CD4-positive, alpha-beta T cell treated with Interleukin-15 for 1 hour (primary cell): Measurements from ENCODE around the gene NSUN3.
"Not testable (repeated sequence)": the region's sequence is repeated elsewhere in the genome, so short reads cannot be mapped to it uniquely, and the experiment has no call there.

Experiments used
- DNase-seq: peaks from one replicate; pipeline ENCODE4 v3.0.0-alpha.2; 2020

The NSUN3 gene

GRCh38 chr3:94069194-94069813 lies 6.4 kb downstream of the NSUN3 start:
- DNase-seq, result no peak

DNA sequence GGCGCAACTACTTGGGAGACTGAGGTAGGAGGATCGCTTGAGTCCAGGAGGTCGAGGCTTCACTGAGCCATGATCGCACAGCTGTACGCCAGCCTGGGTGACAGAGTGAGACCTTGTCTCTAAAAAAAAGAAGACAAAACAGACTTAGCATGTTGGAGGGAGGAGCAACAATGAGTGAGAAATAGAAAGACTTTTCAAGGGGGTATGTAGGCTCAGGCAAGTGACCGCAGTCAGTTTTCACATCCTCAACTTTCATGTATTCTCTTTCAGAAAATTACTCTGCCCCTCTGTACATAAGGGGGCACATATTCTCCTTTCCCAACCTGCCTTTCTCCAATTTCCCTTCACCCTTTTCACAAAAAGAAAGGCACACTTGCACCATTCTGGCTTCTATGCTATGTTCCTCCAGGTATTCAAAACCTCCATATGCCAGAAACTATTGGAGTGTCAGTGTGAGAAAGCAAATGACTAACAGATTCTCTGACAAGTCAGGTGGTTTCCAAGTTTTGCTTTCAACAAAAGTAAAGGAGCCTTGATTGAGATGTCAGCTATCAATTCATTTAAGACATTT lies 7.6 kb downstream of the NSUN3 start:
- DNase-seq, result no peak

DNA sequence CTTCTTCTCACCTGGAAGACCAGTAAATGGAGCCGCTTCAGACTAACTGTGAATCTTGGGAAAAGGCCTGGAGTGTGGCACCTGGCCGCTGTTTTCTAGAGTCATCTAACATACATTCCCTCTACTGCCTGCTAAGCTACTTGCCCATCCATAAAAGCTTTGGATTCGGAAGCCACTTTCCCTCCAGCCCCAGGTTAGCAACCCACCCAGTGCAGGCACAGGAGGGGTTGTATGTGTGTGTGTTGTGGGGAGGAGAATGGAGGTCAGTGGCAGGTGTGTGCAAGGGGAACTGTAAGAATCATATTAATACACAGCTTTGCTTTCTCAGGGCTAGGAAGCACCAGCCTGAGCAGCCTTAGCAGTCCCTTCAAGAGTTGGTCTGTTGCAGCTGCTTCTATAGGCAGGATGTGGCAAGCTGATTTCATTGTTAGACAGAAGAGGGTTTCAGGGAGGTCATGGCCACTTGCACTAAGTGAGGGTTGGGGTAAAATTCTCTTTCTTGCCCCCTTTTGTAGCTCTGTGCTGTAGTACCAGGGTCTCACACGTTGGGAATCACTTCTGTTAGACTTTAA lies 8.9 kb downstream of the NSUN3 start:
- DNase-seq, result no peak

GRCh38 chr3:94076055-94076454 lies 13.2 kb downstream of the NSUN3 start:
- no peak for DNase-seq

GRCh38 chr3:94080552-94080951 lies 17.7 kb downstream of the NSUN3 start:
- DNase-seq, result not testable (repeated sequence)

GRCh38 chr3:94081884-94082283 lies 19.0 kb downstream of the NSUN3 start:
- DNase-seq, result no peak

GRCh38 chr3:94082391-94082937 lies 19.6 kb downstream of the NSUN3 start:
- no peak for DNase-seq

GRCh38 chr3:94083261-94083660 lies 20.4 kb downstream of the NSUN3 start:
- DNase-seq, result no peak

DNA sequence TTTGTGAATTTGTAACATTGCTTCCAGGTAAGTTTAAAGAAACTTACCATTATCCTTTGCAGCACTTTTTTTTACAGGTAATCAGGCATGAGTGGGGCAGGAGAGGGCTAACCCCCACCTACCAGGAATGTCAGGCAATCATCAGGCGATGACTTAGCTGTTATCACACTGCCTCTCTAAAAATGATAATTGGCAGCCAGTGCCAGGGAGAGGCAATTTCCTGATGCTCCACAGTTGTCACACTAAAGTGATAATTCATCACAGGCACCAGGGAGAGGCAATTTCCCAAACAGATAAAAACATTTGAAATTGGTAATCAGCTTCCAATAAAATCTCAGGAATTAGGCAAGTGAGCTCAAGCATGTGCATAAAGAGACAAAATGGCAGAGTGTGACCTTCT lies 26.3 kb downstream of the NSUN3 start:
- no peak for DNase-seq

- DNase-seq, result no peak
Observed at GRCh38 chr3:94092086-94092485, 29.2 kb downstream of the NSUN3 start.

DNA sequence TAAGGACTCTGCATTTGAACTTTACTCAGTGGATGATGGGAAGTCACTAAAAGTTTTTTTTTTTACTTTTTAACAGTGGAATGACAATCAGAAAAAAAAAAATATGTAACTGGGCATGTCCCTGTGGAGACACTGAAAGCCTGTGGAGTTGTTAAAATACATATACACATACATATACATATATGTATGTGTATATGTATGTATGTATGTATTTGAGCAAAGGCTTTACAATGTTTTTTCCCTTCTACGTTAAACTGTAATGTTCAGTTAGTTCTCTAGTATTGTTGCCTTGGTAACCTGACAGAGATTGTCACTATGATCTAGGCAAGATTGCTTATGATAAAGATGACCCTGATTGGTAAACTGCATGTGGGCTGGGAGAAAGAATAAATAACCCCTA lies 30.3 kb downstream of the NSUN3 start:
- no peak for DNase-seq

DNA sequence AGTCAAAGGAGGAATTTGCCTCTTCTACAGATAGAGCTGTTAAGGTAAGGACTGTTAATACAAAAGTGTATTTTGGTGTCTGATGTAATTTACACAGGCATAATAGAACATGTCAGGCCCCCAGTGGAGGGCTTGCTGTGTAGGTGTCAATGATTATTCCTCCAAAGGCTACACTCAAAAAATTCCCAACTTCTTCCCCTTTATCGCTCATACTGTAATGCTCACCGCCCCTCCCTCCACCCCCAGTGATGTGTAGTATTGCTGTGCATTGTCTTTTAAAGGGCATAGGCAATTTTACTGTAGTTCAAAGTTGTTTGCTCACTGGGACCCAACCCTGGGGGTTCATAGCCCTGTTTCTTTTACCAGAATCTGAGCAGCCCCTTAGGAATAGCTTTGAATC lies 32.2 kb downstream of the NSUN3 start:
- no peak for DNase-seq

DNA sequence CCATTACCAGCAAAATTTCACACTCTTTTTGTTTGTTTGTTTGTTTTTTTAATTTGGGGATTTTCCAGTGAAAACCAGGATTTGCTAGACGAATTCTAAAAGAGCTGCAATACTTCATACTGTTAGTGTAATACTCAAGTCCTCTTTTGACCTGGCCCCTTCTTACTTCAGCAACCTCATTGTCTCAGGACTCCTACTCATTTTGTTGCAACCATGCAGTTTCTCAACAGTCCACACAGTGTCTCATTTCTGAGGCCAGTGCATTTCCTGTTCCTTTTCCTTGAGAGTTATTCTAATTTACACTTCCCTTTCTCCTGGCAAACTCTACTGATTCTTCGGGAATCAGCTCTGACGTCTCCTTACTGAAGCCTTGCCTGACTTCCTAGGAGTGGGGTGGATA lies 35.6 kb downstream of the NSUN3 start:
- DNase-seq, result no peak

GRCh38 chr3:94099311-94099710 lies 36.5 kb downstream of the NSUN3 start:
- no peak for DNase-seq

DNA sequence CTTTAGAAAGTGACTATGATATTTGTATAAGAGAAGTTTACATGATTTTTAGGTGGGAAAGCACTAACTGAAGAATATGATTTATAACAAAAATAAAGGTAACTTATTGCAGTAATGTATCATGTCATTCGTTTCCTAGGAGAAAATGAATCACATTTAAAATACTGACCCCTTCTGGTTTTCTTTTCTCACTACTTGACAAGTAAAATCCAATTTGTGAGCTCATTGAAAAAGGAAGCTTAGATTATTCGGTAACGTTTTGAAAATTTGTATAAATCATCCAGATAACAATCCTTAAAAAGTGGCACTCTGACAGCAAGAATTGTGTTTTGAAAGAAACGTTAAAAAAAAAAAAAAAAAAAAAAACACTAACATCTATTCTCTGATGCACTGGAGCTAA lies 39.0 kb downstream of the NSUN3 start:
- DNase-seq, result no peak

DNA sequence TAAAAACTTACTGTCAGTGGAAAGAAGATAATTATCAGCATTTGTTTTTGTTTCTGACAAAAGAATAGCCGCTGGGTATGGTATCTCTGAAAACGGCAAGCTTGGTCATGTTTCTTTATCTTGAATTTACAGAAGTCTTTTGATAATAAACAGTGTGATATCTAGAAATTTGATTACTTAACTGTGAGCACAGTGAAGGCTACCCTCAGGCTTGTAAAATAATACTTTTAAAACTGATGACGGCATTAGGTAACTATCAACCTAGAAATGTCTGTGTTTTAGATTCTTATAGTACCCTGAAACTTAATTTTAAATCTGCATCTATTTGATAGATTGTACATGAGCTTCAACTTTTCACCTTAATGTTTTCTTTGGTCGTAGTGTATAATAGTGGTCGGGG lies 43.4 kb downstream of the NSUN3 start:
- DNase-seq, result no peak

GRCh38 chr3:94110232-94110631 lies 47.4 kb downstream of the NSUN3 start:
- not testable (repeated sequence) for DNase-seq

GRCh38 chr3:94110854-94111253 lies 48.0 kb downstream of the NSUN3 start:
- DNase-seq, result no peak

GRCh38 chr3:94114666-94115065 lies 51.8 kb downstream of the NSUN3 start:
- no peak for DNase-seq

DNA sequence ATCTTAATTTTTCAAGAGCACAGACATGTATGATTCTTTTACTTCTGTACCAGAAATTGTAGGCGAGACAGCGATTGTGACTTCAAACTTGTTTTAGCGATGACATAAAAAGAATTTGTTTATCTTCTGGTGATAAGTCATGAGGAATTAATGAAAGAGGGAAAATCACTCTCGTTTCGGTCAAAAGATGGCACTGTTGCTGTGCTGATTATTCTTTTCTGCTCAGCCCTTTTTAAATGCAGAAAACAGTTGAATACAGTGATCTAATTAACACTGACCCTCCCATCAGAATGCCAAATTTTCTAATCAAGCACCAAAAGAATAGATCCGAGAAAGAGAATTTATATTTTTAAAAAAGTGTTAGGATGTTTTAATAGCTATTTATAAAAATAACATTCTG lies 52.6 kb downstream of the NSUN3 start:
- DNase-seq, result no peak

GRCh38 chr3:94117729-94118128 lies 54.9 kb downstream of the NSUN3 start:
- DNase-seq, result no peak

GRCh38 chr3:94118390-94118789 lies 55.5 kb downstream of the NSUN3 start:
- no peak for DNase-seq

- no peak for DNase-seq
Observed at GRCh38 chr3:94121161-94121560, 58.3 kb downstream of the NSUN3 start.

DNA sequence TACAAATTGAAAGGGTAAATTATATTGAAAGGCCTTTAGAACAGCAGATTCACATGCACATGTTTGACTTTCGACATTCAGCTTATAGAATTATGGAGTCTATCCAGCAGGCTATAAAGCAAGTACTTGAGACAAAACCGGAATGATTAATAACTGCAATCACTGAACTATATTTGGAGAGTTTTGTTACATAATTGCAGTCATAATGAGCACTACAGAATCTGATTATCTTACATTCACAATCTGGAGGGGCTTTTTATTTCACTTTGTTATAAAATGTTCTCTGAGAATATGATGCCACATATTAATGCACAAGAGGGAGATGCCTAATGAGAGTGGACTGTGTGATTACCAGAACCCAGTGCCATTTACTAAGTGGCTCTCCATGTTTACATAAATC lies 64.3 kb downstream of the NSUN3 start:
- no peak for DNase-seq

DNA sequence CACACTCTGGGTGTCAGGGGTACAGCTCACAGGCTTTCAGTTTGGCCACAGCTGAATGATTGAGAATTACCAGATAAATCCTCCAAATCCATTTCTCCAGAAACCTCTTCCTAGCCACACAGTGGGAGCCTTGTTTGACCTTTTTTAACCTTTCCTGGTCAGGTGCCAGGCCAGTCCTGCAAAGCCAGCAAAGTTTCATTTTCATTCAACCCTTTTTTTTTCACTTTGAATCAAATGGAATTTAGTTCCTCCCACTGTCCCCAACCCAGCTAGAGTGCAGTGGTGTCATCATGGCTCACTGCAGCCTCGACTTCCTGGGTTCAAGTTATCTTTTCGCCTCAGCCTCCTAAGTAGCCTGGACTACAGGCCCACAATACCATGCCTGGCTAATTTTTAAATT lies 67.8 kb downstream of the NSUN3 start:
- DNase-seq, result no peak
